ENCODE data around the gene ASAP2. TPM values are rescaled to one million over a fixed set of nuclear protein-coding genes. Genes with fewer than 3 reads are reported as not detected.

Gene ASAP2
- total and polyA plus RNA-seq, 9 of the 15 experiments (the other 6 are each of a cell fraction or from before 2014, with no cell fraction given), result 0.06 to 4.3 (median 3.1) TPM

- FAIRE-seq, result no peak
- Histone ChIP-seq H3K4me3 (no peak overlapping the region), H3K9me1 (ENCODE audit: control insufficient read depth, insufficient read depth, low read length) (no peaks in the 10 kb centered on the region), H3K4me2 (ENCODE audit: insufficient read depth, low read length) (no peak overlapping the region), H3K27ac (ENCODE audit: extremely low read depth, low read depth, low read length) (no peak overlapping the region), H3K4me1 (replicated peaks in 1 of 2; ENCODE audit: control insufficient read depth in 2 of 2, insufficient read depth in 2 of 2, low read length in 2 of 2) (no peaks in the 10 kb centered on the region; a peak in 1 of 5 replicates), H4K20me1 (replicated peaks; ENCODE audit: control insufficient read depth, insufficient read depth, low read length) (no peaks in the 10 kb centered on the region), H3K36me3 (ENCODE audit: control insufficient read depth, insufficient read depth, low read length) (no peaks in the 10 kb centered on the region), H2AFZ (ENCODE audit: low read depth, low read length) (no peak overlapping the region), H3K9ac (ENCODE audit: insufficient read depth in 1 of 2, low read depth in 2 of 2, low read length in 2 of 2) (no peak overlapping the region), H3K27me3 (ENCODE audit: control insufficient read depth in 2 of 2, insufficient read depth in 2 of 2, low read length in 2 of 2) (peaks cover 0 to 23% of the 10 kb centered on the region in 2 experiments; a peak in 3 of 5 replicates), H3K79me2 (ENCODE audit: control insufficient read depth, insufficient read depth, low read length) (no peaks in the 10 kb centered on the region), H3K9me3 (replicated peaks; ENCODE audit: control insufficient read depth, insufficient read depth, low read depth, low read length) (no peaks in the 10 kb centered on the region)
- in situ Hi-C loops (cut with MboI) (no loop called here), intact Hi-C loops (cut with micrococcal nuclease) (no loop called here)
- BruUV-seq (replicated peaks), result no TSS peak
- no peak for TF ChIP-seq ZNF695 (CRISPR knock-in tag; IDR thresholded peaks at IDR 0.05)
- TF ChIP-seq ZNF217 (CRISPR knock-in tag; IDR thresholded peaks at IDR 0.05), result no peak
- TF ChIP-seq, protein P1, sequence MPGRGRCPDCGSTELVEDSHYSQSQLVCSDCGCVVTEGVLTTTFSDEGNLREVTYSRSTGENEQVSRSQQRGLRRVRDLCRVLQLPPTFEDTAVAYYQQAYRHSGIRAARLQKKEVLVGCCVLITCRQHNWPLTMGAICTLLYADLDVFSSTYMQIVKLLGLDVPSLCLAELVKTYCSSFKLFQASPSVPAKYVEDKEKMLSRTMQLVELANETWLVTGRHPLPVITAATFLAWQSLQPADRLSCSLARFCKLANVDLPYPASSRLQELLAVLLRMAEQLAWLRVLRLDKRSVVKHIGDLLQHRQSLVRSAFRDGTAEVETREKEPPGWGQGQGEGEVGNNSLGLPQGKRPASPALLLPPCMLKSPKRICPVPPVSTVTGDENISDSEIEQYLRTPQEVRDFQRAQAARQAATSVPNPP (IDR thresholded peaks at IDR 0.05; ENCODE audit: borderline replicate concordance, insufficient read depth, insufficient read length), result no peak
- no peak for TF ChIP-seq ZNF324 (CRISPR knock-in tag; IDR thresholded peaks at IDR 0.05)
- TF ChIP-seq MEF2A (IDR thresholded peaks at IDR 0.05; ENCODE audit: control insufficient read depth, low read depth, low read length), result no peak
- POLR2A ChIA-PET, result no interaction called here
- DNase-seq (ENCODE audit: extremely low read depth in 1 of 4, low spot score in 3 of 4), result no peak
- CTCF ChIA-PET (ENCODE audit: low intra/inter-chr PET ratio), result no interaction called here
- WGBS (ENCODE audit: insufficient coverage, low coverage, missing lambda C conversion rate), result no CpG with 5 or more reads among the region's 1 CpG
- no peak for ATAC-seq
Measured at GRCh38 chr2:9221223-9221622, 14.6 kb downstream of the ASAP2 start.
